ENCODE measurements around the gene SRSF5. TPM values are rescaled to one million over a fixed set of nuclear protein-coding genes. Genes with fewer than 3 reads are reported as not detected.

SRSF5 gene
- total RNA-seq, 1 donor from 2014 or later, result 304 TPM

- H3K9me3 Mint-ChIP-seq, result no peaks in the 10 kb centered on the region
- no peak overlapping the region for H3K4me3 Mint-ChIP-seq
- no peak for DNase-seq (ENCODE audit: low spot score)
- peaks cover 6% of the 10 kb centered on the region for H3K4me1 Mint-ChIP-seq (ENCODE audit: low read depth)
- no peak overlapping the region for H3K27ac Mint-ChIP-seq
- H3K27me3 Mint-ChIP-seq (ENCODE audit: insufficient read depth), result peaks cover 2% of the 10 kb centered on the region
- intact Hi-C loops (cut with micrococcal nuclease), result no loop called here
- H3K36me3 Mint-ChIP-seq (ENCODE audit: low read depth), result no peaks in the 10 kb centered on the region
These were observed 12.5 kb upstream of the SRSF5 start for GRCh38 chr14:69754487-69754886.

- H3K9me3 Mint-ChIP-seq, result no peaks in the 10 kb centered on the region
- H3K27ac Mint-ChIP-seq, result no peak overlapping the region
- no peak for DNase-seq (ENCODE audit: low spot score)
- intact Hi-C loops (cut with micrococcal nuclease), result no loop called here
- H3K36me3 Mint-ChIP-seq (ENCODE audit: low read depth), result no peaks in the 10 kb centered on the region
- peaks cover 6% of the 10 kb centered on the region for H3K4me1 Mint-ChIP-seq (ENCODE audit: low read depth)
- no peaks in the 10 kb centered on the region for H3K27me3 Mint-ChIP-seq (ENCODE audit: insufficient read depth)
- no peak overlapping the region for H3K4me3 Mint-ChIP-seq
These were observed 11.6 kb upstream of the SRSF5 start for GRCh38 chr14:69755296-69755695.

GRCh38 chr14:69755784-69756183, 11.2 kb upstream of the SRSF5 start:
- no peak for DNase-seq (ENCODE audit: low spot score)
- Mint-ChIP-seq H3K27me3 (ENCODE audit: insufficient read depth) (no peaks in the 10 kb centered on the region), H3K9me3 (no peaks in the 10 kb centered on the region), H3K4me3 (no peak overlapping the region), H3K36me3 (ENCODE audit: low read depth) (no peaks in the 10 kb centered on the region), H3K27ac (no peak overlapping the region), H3K4me1 (ENCODE audit: low read depth) (peaks cover 6% of the 10 kb centered on the region)
- intact Hi-C loops (cut with micrococcal nuclease), result no loop called here

- no peak overlapping the region for H3K4me3 Mint-ChIP-seq
- no peaks in the 10 kb centered on the region for H3K27me3 Mint-ChIP-seq (ENCODE audit: insufficient read depth)
- no peaks in the 10 kb centered on the region for H3K36me3 Mint-ChIP-seq (ENCODE audit: low read depth)
- DNase-seq (ENCODE audit: low spot score), result no peak
- intact Hi-C loops (cut with micrococcal nuclease), result no loop called here
- no peaks in the 10 kb centered on the region for H3K9me3 Mint-ChIP-seq
- peaks cover 6% of the 10 kb centered on the region for H3K4me1 Mint-ChIP-seq (ENCODE audit: low read depth)
- H3K27ac Mint-ChIP-seq, result no peak overlapping the region
These were observed 10.6 kb upstream of the SRSF5 start for GRCh38 chr14:69756298-69756697.

- peaks cover 2% of the 10 kb centered on the region for H3K36me3 Mint-ChIP-seq (ENCODE audit: low read depth)
- H3K4me1 Mint-ChIP-seq (ENCODE audit: low read depth), result peaks cover 19% of the 10 kb centered on the region
- intact Hi-C loops (cut with micrococcal nuclease), result loop anchor here (10.0 kb wide), 1 partner anchor 594 kb away; the partner anchor contains the start of gene COX16
- no peak overlapping the region for H3K4me3 Mint-ChIP-seq
- peaks cover 7% of the 10 kb centered on the region for H3K9me3 Mint-ChIP-seq
- H3K27ac Mint-ChIP-seq, result no peak overlapping the region
- no peak for DNase-seq (ENCODE audit: low spot score)
- H3K27me3 Mint-ChIP-seq (ENCODE audit: insufficient read depth), result no peaks in the 10 kb centered on the region
These were observed 6.1 kb upstream of the SRSF5 start for GRCh38 chr14:69760810-69761209.

GRCh38 chr14:69763761-69764510, 3.0 kb upstream of the SRSF5 start:
- H3K27me3 Mint-ChIP-seq (ENCODE audit: insufficient read depth), result peaks cover 2% of the 10 kb centered on the region
- peaks cover 45% of the 10 kb centered on the region for H3K4me1 Mint-ChIP-seq (ENCODE audit: low read depth)
- intact Hi-C loops (cut with micrococcal nuclease), result loop anchor here (10.0 kb wide), 1 partner anchor 591 kb away; the partner anchor contains the start of gene COX16
- H3K9me3 Mint-ChIP-seq, result peaks cover 7% of the 10 kb centered on the region
- DNase-seq (ENCODE audit: low spot score), result no peak
- peaks cover 21% of the 10 kb centered on the region for H3K36me3 Mint-ChIP-seq (ENCODE audit: low read depth)
- H3K4me3 Mint-ChIP-seq, result no peak overlapping the region
- H3K27ac Mint-ChIP-seq, result peak overlapping the region; percentile 46

GRCh38 chr14:69767369-69767999, 542 bp downstream of the SRSF5 start:
- peak; percentile 90 for DNase-seq (ENCODE audit: low spot score)
- Mint-ChIP-seq H3K4me3 (peak overlapping the region; percentile 94), H3K27me3 (ENCODE audit: insufficient read depth) (peaks cover 2% of the 10 kb centered on the region), H3K9me3 (peaks cover 7% of the 10 kb centered on the region), H3K4me1 (ENCODE audit: low read depth) (peaks cover 68% of the 10 kb centered on the region), H3K36me3 (ENCODE audit: low read depth) (peaks cover 48% of the 10 kb centered on the region), H3K27ac (peak overlapping the region; percentile 98)
- intact Hi-C loops (cut with micrococcal nuclease), result loop anchor here (1.0 to 10.0 kb wide), 11 partner anchors 40 to 1950 kb away; partner anchors contain the start of genes COX16, DCAF5, ERH and RAD51B

- peak overlapping the region; percentile 98 for H3K27ac Mint-ChIP-seq
- peaks cover 57% of the 10 kb centered on the region for H3K36me3 Mint-ChIP-seq (ENCODE audit: low read depth)
- peak overlapping the region; percentile 94 for H3K4me3 Mint-ChIP-seq
- H3K4me1 Mint-ChIP-seq (ENCODE audit: low read depth), result peaks cover 73% of the 10 kb centered on the region
- H3K27me3 Mint-ChIP-seq (ENCODE audit: insufficient read depth), result peaks cover 2% of the 10 kb centered on the region
- intact Hi-C loops (cut with micrococcal nuclease), result loop anchor here (5.0 to 10.0 kb wide), 3 partner anchors 586 to 1952 kb away; partner anchors contain the start of genes COX16, RAD51B, TTC9 and ZFYVE26
- H3K9me3 Mint-ChIP-seq, result peaks cover 4% of the 10 kb centered on the region
- DNase-seq (ENCODE audit: low spot score), result no peak
These were observed 1.9 kb downstream of the SRSF5 start for GRCh38 chr14:69768873-69769272.

- peaks cover 57% of the 10 kb centered on the region for H3K36me3 Mint-ChIP-seq (ENCODE audit: low read depth)
- H3K4me1 Mint-ChIP-seq (ENCODE audit: low read depth), result peaks cover 67% of the 10 kb centered on the region
- H3K9me3 Mint-ChIP-seq, result no peaks in the 10 kb centered on the region
- intact Hi-C loops (cut with micrococcal nuclease), result loop anchor here (5.0 to 10.0 kb wide), 3 partner anchors 585 to 1952 kb away; partner anchors contain the start of genes COX16, RAD51B, TTC9 and ZFYVE26
- H3K4me3 Mint-ChIP-seq, result peak overlapping the region; percentile 38
- H3K27me3 Mint-ChIP-seq (ENCODE audit: insufficient read depth), result peaks cover 2% of the 10 kb centered on the region
- no peak for DNase-seq (ENCODE audit: low spot score)
- no peak overlapping the region for H3K27ac Mint-ChIP-seq
These were observed 2.7 kb downstream of the SRSF5 start for GRCh38 chr14:69769623-69770022.

- peak overlapping the region; percentile 17 for H3K4me3 Mint-ChIP-seq
- H3K27ac Mint-ChIP-seq, result no peak overlapping the region
- H3K27me3 Mint-ChIP-seq (ENCODE audit: insufficient read depth), result peaks cover 2% of the 10 kb centered on the region
- DNase-seq (ENCODE audit: low spot score), result no peak
- H3K36me3 Mint-ChIP-seq (ENCODE audit: low read depth), result peaks cover 63% of the 10 kb centered on the region
- intact Hi-C loops (cut with micrococcal nuclease), result no loop called here
- H3K4me1 Mint-ChIP-seq (ENCODE audit: low read depth), result peaks cover 69% of the 10 kb centered on the region
- no peaks in the 10 kb centered on the region for H3K9me3 Mint-ChIP-seq
These were observed 3.6 kb downstream of the SRSF5 start for GRCh38 chr14:69770559-69770958.

GRCh38 chr14:69771136-69771535, 4.2 kb downstream of the SRSF5 start:
- H3K27ac Mint-ChIP-seq, result no peak overlapping the region
- H3K4me1 Mint-ChIP-seq (ENCODE audit: low read depth), result peaks cover 69% of the 10 kb centered on the region
- DNase-seq (ENCODE audit: low spot score), result no peak
- no peak overlapping the region for H3K4me3 Mint-ChIP-seq
- peaks cover 2% of the 10 kb centered on the region for H3K27me3 Mint-ChIP-seq (ENCODE audit: insufficient read depth)
- intact Hi-C loops (cut with micrococcal nuclease), result no loop called here
- no peaks in the 10 kb centered on the region for H3K9me3 Mint-ChIP-seq
- H3K36me3 Mint-ChIP-seq (ENCODE audit: low read depth), result peaks cover 69% of the 10 kb centered on the region

GRCh38 chr14:69772082-69773017, 5.4 kb downstream of the SRSF5 start:
- peaks cover 77% of the 10 kb centered on the region for H3K36me3 Mint-ChIP-seq (ENCODE audit: low read depth)
- intact Hi-C loops (cut with micrococcal nuclease), result no loop called here
- no peak overlapping the region for H3K27ac Mint-ChIP-seq
- H3K27me3 Mint-ChIP-seq (ENCODE audit: insufficient read depth), result peaks cover 2% of the 10 kb centered on the region
- peaks cover 72% of the 10 kb centered on the region for H3K4me1 Mint-ChIP-seq (ENCODE audit: low read depth)
- no peak for DNase-seq (ENCODE audit: low spot score)
- H3K4me3 Mint-ChIP-seq, result no peak overlapping the region
- H3K9me3 Mint-ChIP-seq, result no peaks in the 10 kb centered on the region

Measured in activated T-helper 1 cell treated with anti-CD3 and anti-CD28 coated beads, Interleukin-12 subunit alpha, Interleukin-12 subunit beta, Interleukin-2, Interleukin-4 antibody, amounts not matched to agents 30 ng/mL and 10 ng/mL and 1 ng/mL, durations not matched to agents 14 hours and 24 hours and 36 hours (primary cell).